Activated CD4-positive, alpha-beta T cell treated with anti-CD3 and anti-CD28 coated beads for 24 hours (primary cell): Measurements from ENCODE around the gene NARF.
"Not testable (repeated sequence)": the region's sequence is repeated elsewhere in the genome, so short reads cannot be mapped to it uniquely, and the experiment has no call there.

ENCODE experiments used
- DNase-seq, 2 donors: peaks; one replicate each; pipeline ENCODE4 v3.0.0-alpha.2; 2020; ENCODE audit warnings: low read depth in 2 of 2

The NARF gene

GRCh38 chr17:82497483-82498405 lies 39.2 kb downstream of the NARF start:
- DNase-seq, result peak in 1 of 2 donors; percentile 22

GRCh38 chr17:82502207-82502606 lies 43.7 kb downstream of the NARF start:
- no peak for DNase-seq

- DNase-seq, result no peak
These were observed 44.7 kb downstream of the NARF start for GRCh38 chr17:82503094-82503727.

GRCh38 chr17:82503728-82504308 lies 45.3 kb downstream of the NARF start:
- DNase-seq, result no peak

GRCh38 chr17:82505296-82505695 lies 46.8 kb downstream of the NARF start:
- no peak for DNase-seq

GRCh38 chr17:82506402-82506801 lies 47.9 kb downstream of the NARF start:
- DNase-seq, result not testable (repeated sequence)

- no peak for DNase-seq
These were observed 49.2 kb downstream of the NARF start for GRCh38 chr17:82507631-82508175.

- DNase-seq, result not testable (repeated sequence)
These were observed 53.1 kb downstream of the NARF start for GRCh38 chr17:82511642-82512041.

- DNase-seq, result not testable (repeated sequence)
These were observed 55.3 kb downstream of the NARF start for GRCh38 chr17:82513864-82514263.

- no peak for DNase-seq
These were observed 58.8 kb downstream of the NARF start for GRCh38 chr17:82517230-82517865.

GRCh38 chr17:82518826-82519810 lies 60.6 kb downstream of the NARF start, which contains the start of gene FOXK2:
Gene FOXK2 (plus strand): TSS chr17:82519732. CDS start chr17:82519889, 157 bp downstream.
- DNase-seq, result peak; percentile 85 to 90

- peak in 1 of 2 donors; percentile 14 for DNase-seq
These were observed 61.7 kb downstream of the NARF start for GRCh38 chr17:82519971-82520903.

- DNase-seq, result no peak
These were observed 66.0 kb downstream of the NARF start for GRCh38 chr17:82524540-82524939.

- no peak for DNase-seq
These were observed 67.2 kb downstream of the NARF start for GRCh38 chr17:82525712-82526111.

- DNase-seq, result no peak
These were observed 69.4 kb downstream of the NARF start for GRCh38 chr17:82527898-82528297.

GRCh38 chr17:82528484-82529265 lies 70.1 kb downstream of the NARF start:
- no peak for DNase-seq

- no peak for DNase-seq
These were observed 71.4 kb downstream of the NARF start for GRCh38 chr17:82529914-82530300.

- no peak for DNase-seq
These were observed 72.9 kb downstream of the NARF start for GRCh38 chr17:82531431-82531881.
